SIG-M5 (cell line): ENCODE measurements around the gene ATF4.

ENCODE experiments used
- DNase-seq: peaks from one replicate; lab custom pipeline; 2025; lab: John Stamatoyannopoulos, UW

Gene ATF4

DNA sequence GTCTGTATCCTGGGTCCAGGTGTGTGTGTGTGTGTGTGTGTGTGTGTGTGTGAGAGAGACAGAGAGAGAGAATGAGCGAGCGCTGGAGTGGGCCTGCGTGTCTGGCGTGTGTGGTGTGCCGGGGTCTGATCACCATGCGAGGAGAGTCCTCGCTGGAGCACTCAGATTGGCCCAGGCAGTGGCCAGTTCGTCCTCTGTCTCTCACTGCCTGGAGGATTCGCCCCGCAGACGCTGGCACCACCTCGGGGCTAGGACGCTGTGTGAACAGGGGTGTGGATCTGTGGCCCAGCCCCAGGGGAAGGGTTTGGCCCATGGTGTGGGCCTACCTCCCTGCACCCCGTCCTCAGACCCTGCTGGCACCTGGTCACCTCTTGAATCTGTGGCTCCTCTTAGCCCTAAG is 38.6 kb downstream of the ATF4 start:
- no peak for DNase-seq

DNA sequence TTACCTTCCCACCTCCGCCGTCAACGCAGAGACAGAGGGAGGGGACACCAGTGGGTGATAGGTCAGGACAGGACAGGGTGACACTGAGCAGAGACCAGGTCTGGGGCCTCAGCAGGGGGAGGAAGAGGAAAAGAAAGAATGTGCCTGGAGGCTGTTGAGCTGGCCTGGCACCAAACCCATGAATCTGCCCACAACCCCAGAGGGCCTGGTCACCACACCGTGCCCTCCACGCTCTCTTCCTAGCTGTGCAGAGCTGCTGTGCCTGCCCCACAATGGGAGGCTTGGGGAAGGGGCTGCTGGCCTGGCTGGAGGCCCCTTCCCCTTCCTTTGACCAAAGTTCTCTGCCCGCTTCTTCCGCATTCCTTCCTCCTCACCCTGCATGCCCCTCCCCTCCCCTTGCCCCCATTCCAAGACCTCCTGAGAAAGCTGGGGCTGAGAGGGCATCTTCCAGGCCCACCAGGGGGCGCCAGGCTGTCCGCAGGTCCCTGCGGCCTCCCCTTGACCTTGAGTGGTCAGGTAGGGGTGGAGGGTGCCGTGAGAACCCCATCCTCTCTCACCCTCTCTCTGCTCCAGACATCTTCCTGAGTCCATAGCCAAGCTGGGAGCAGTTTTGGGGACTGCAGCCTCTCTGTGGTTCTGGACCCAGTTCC is 39.2 kb downstream of the ATF4 start:
- no peak for DNase-seq

DNA sequence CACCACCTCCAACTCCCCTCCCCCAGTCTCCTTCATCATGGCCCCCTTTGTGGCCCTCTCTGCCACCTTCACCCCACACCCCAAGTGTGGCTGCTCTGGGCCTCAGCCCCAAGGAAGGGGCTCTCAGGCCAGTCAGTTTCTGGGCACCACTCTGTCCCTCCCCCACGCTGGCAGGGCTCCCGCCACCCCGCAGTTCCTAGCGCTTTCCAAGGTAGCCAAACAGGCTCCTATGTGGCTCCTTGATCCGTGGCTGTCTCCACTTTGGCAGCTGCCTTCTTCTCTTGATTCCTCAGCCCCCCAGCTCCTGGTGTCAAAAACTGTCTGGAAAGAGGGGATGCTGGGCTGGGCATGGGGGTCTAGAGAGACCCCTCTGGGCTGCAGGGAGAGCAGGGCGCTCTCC is 39.8 kb downstream of the ATF4 start:
- no peak for DNase-seq

DNA sequence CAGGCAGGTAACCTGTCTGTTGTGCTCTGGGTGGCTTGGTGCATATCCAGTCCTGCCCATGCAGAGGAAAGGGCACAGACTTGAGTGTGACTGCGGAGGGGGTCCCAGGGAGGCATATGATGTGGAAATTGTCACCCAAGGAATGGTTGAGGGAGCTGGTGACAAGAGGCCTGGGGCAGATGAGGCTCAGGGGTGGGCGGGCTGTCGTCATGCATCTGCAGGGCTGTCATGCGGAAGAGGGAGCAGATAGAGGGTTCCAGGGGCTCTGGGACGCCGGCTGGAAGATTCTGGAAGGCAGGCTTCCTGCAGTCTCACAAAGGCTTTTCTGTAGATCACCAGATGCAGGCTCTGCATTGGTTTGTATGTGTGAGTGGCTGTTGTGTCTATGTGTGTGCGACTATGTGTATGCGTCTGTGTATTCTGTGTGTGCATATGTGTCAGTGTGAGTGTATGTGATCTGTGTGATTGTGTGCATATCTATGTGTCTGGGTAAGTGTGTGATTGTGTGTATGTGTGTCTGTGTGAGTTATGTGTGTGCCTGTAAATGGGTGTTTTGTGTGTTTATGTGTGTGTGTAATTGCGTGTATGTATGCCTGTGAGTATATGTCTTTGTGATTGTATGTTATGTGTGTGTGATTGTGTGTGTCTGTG is 42.6 kb downstream of the ATF4 start:
- DNase-seq = no peak

DNA sequence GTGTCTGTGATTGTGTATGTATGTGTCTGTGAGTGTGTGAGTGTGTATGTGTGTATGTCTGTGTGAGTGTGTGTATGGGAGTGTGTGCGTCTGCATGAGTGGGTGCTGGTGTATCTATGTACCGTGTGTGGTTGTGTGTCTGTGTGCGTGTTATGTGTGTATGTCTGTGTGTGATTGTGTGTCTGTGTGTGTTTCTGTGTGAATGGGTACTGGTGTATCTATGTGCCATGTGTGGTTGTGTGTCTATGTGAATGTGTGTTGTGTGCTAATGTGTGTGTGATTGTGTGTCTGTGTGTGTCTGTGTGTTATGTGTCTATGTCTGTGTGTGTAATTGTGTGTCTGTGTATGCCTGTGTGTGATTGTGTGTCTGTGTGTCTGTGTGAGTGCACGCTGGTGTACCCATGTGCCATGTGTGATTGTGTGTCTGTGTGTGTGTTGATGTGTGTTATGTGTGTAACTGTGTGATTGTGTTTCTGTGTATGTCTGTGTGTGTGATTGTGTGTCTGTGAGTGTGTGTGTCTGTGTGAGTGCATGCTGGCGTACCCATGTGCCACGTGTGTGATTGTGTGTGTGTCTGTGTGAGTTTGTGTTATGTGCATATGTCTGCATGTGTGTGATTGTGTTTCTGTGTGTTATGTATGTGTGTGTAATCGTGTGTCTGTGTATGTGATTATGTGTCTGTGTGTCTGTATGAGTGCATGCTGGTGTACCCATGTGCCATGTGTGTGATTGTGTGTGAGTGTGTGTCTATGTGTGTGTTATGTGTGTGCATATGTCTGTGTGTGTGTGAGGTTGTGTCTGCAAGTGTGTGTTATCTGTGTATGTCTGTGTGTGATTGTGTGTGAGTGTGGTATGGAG is 43.4 kb downstream of the ATF4 start:
- no peak for DNase-seq

DNA sequence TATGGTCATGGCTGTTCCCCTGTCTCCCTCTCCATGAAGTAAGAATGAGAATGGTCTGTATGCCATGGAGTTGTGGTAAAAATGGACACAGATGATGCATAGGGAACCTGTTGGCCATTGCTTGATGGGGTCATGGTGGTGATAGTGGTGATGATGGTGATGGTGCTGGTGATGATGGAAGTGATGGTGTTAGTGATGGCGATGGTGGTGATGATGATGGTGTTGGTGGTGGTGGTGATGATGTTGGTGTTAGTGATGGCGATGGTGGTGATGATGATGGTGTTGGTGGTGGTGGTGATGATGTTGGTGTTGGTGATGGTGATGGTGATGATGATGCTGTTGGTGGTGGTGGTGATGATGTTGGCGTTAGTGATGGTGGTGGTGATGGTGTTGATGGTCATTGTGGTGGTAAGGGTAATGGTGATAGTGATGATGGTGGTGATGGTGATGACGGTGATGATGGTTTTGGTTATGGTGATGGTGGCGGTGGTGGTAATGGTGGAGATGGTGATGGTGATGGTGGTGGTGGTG is 45.1 kb downstream of the ATF4 start:
- DNase-seq = no peak

DNA sequence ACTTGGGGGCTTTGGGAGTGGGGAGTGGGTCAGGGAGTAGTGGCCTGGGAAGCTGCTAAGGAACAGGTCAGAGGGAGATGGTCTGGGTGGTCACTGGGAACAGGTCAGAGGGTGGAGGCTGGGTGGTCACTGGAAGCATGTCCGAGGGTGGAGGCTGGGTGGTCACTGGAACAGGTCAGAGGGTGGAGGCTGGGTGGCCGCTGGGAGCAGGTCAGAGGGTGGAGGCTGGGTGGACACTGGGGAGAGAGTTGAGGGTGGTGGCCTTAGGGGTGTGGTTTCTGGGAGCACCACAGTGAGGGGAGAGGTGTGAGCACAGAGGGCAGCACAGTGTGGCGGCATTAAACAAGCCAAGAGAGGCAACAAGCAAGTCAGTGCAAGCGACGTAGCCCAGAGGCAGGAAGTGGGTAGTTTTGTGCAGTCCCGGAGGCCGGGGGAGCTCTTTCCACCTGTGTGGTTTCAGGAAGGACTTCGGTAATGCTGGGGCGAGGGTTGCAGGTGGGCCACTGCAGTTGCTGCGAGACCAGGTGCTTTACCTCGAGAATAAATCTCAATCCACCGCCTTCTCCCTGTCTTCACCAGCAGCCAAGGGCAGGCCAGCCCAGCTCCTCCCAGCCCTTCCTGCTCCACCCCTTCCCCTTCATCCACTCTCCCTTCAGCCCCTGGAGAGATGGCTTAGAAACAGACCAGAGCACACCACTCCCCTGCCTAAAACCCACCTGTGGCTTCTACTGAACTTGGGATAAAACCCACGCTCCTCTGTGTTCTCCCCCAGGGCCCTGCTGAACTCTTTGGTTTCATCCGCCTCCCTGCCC is 47.0 kb downstream of the ATF4 start:
- DNase-seq = no peak

DNA sequence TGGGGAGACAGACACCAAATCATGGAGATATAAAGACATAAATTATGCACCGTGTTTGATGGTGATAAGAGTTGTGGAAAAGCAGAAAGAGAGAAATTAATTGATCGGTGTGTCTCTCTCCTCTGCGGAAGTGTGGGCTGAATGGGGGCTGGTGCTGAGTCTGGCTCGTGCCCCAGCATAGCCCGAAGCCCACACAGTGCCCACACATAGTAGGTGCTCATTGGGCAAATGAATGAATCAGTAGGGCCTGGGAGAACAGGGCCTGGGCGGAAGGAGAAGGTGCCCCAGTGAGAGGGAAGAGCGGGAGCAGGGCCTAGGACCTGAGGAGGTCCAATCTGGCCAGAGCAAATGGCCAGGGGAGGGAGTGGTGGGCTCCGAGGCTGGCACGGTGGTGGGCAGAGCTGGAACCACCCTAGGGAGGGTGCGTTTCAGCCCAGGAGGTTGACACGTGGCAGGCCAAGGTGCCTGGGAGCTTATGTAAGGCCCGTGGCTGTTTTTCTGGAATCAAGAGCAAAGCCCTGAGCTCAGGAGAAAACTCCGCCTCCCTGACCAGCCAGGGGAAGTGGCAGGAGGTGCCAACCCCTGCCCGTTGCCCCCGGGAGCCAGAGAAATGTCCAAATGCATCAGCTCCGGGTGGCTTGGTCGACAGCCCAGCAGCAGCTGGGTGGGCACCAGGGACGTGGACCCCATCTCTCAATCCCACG is 48.1 kb downstream of the ATF4 start:
- DNase-seq = no peak

DNA sequence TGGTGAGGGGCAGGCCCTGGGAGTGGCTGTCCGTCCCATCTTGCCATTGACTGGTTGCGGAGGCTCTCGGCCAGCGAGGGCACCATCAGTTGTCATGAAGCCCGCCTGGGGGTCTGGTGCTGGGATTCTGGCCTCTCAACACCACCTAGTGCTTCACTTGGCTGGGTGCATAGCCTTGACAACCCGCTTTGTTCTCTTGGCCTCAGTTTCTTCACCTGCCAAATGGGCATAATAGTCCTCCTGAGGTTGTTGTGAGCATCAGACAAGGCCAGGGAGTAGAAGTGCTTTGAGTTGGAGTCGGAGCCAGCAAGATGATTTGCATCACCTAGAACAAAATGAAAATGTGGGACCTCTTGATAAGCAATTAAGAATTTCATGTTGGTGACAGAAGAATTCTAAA is 48.7 kb downstream of the ATF4 start:
- DNase-seq = no peak

DNA sequence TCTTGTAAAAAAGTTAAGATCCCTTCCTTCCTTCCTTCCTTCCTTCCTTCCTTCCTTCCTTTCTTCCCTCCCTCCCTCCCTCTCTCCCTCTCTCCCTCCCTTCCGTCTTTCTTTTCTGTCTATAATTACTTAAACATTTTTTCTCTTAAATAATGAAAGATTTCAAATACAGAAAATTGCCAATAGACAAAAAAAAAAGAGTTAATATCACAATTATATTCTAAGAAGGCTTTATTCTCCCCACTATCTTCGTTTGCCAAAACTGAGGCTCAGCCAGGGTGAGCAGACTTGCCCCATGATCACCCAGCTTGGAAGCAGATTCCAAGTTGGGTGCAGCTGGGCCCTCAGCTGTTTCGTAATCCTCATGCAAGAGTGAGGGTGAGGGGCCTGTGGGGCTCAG is 49.9 kb downstream of the ATF4 start:
- no peak for DNase-seq

DNA sequence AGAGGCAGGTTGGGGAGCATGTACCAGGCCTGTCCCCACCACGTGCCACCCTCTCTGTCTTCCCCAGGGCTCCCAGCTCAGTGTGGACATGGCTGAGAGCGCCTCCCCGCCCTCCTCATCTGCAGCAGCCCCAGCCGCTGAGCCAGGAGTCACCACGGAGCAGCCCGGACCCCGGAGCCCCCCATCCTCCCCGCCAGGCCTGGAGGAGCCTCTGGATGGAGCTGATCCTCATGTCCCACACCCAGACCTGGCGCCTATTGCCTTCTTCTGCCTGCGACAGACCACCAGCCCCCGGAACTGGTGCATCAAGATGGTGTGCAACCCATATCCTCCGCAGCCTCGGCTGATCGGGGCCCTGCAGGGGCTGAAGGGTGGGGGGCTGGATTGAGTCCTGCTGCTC is 50.3 kb downstream of the ATF4 start, which contains the start of gene CACNA1I:
CACNA1I (plus strand) TSS at position 89 of the 400 bp plus-strand sequence; CDS start at position 89, 0 bp downstream.
- DNase-seq = no peak

DNA sequence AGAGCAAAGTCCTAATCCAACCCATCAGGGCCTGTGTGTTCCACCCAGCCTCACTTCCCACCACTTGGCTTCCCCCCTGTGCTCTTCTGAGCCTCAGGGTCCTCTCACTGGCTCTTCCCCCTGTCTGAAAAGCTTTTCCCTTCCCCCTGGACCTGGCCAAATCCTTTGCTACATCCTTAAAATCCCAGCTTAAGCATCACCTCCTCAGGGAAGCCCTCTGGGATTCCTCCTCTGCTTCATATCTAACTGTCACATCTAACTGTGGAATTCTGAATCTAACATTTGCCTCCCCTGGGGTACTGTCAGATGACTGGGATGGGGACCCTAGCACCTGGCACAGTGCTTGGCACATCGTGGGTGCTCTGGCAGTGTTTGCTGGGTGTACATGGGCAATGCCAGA is 51.2 kb downstream of the ATF4 start:
- DNase-seq = no peak
